Neuronal stem cell (in vitro differentiated cells): ENCODE data around the gene NOL4L.
A peak's percentile ranks its signal among the peaks of the same experiment; 100 is the strongest.

Experiments
- DNase-seq: peaks from one replicate; pipeline ENCODE4 v3.0.0-alpha.2; 2013; ENCODE audit warnings: low spot score
- H2AFZ ChIP-seq: one replicate; pipeline ENCODE4 v1.6.1; 2013; ENCODE audit warnings: mild to moderate bottlenecking, low read length, inconsistent platforms
- H2AK5ac ChIP-seq: 2 replicates; pipeline ENCODE4 v1.6.1; 2013; ENCODE audit warnings: low read depth, mild to moderate bottlenecking, inconsistent platforms, low read length, moderate library complexity, mixed read lengths
- H2BK120ac ChIP-seq: 2 replicates; pipeline ENCODE4 v1.6.1; 2013; ENCODE audit warnings: low read depth, mild to moderate bottlenecking, inconsistent platforms, low read length, moderate library complexity, mixed read lengths
- H2BK12ac ChIP-seq: one replicate; pipeline ENCODE4 v1.6.1; 2013; ENCODE audit warnings: low read length, inconsistent platforms
- H2BK15ac ChIP-seq: 2 replicates; pipeline ENCODE4 v1.6.1; 2013; ENCODE audit warnings: mild to moderate bottlenecking, low read length, inconsistent platforms, mixed read lengths
- H2BK5ac ChIP-seq: one replicate; pipeline ENCODE4 v1.6.1; 2013; ENCODE audit warnings: inconsistent platforms, mild to moderate bottlenecking, low read length, moderate library complexity
- H3K14ac ChIP-seq: one replicate; pipeline ENCODE4 v1.6.1; 2013; ENCODE audit warnings: low read length, inconsistent platforms
- H3K18ac ChIP-seq: 2 replicates; pipeline ENCODE4 v1.6.1; 2013; ENCODE audit warnings: low read length, inconsistent platforms
- H3K23ac ChIP-seq: 2 replicates; pipeline ENCODE4 v1.6.1; 2013; ENCODE audit warnings: low read depth, mild to moderate bottlenecking, mixed read lengths, low read length, inconsistent platforms; ENCODE audit not compliant: poor library complexity
- H3K27ac ChIP-seq: replicated peaks from 3 replicates; pipeline ENCODE4 v1.5.1; 2013; ENCODE audit warnings: low read length, inconsistent platforms
- H3K27me3 ChIP-seq, 3 experiments: 2 replicates each; pipeline ENCODE4 v1.6.1; 2013; ENCODE audit warnings: low read length in 3 of 3, mild to moderate bottlenecking in 2 of 3, inconsistent platforms in 1 of 3, low read depth in 1 of 3, mixed read lengths in 1 of 3, moderate library complexity in 1 of 3; ENCODE audit not compliant: control insufficient read depth in 3 of 3, insufficient read depth in 3 of 3
- H3K36me3 ChIP-seq, 2 donors: replicated peaks in 1 of 2; 2 replicates each; pipeline ENCODE4 v1.6.1; 2013; ENCODE audit warnings: low read length in 2 of 2; ENCODE audit not compliant: control insufficient read depth in 2 of 2, insufficient read depth in 2 of 2
- H3K4ac ChIP-seq: 2 replicates; pipeline ENCODE4 v1.6.1; 2013; ENCODE audit warnings: inconsistent platforms, mild to moderate bottlenecking, low read length, moderate library complexity
- H3K4me1 ChIP-seq, 2 donors: 1 replicate in 1 of 2; 2 replicates in 1 of 2; pipeline ENCODE4 v1.6.1; 2013; ENCODE audit warnings: low read length in 2 of 2, low read depth in 1 of 2; ENCODE audit not compliant: control insufficient read depth in 2 of 2, insufficient read depth in 1 of 2
- H3K4me2 ChIP-seq: one replicate; pipeline ENCODE4 v1.6.1; 2013; ENCODE audit warnings: mild to moderate bottlenecking, low read length, inconsistent platforms; ENCODE audit not compliant: insufficient read depth, poor library complexity, severe bottlenecking
- H3K4me3 ChIP-seq, 2 donors: 2 replicates each; pipeline ENCODE4 v1.5.1; 2013; ENCODE audit warnings: low read length in 2 of 2, mild to moderate bottlenecking in 2 of 2, inconsistent platforms in 1 of 2, moderate library complexity in 1 of 2
- H3K79me1 ChIP-seq: one replicate; pipeline ENCODE4 v1.6.1; 2013; ENCODE audit warnings: low read depth, mild to moderate bottlenecking, inconsistent platforms, low read length, moderate library complexity
- H3K9ac ChIP-seq: one replicate; pipeline ENCODE4 v1.6.1; 2013; ENCODE audit warnings: mild to moderate bottlenecking, low read depth, low read length, inconsistent platforms; ENCODE audit not compliant: poor library complexity
- H3K9me3 ChIP-seq, 2 donors: replicated peaks in 1 of 2; 2 replicates each; pipeline versions ENCODE3 to v1.6.1; 2013; ENCODE audit warnings: low read length in 2 of 2, mild to moderate bottlenecking in 2 of 2, inconsistent platforms in 1 of 2, low read depth in 1 of 2, mixed read lengths in 1 of 2, moderate library complexity in 1 of 2; ENCODE audit not compliant: control insufficient read depth in 2 of 2, insufficient read depth in 1 of 2
- H4K8ac ChIP-seq: one replicate; pipeline ENCODE4 v1.6.1; 2013; ENCODE audit warnings: low read depth, mild to moderate bottlenecking, inconsistent platforms, low read length, moderate library complexity
- H4K91ac ChIP-seq: one replicate; pipeline ENCODE4 v1.6.1; 2013; ENCODE audit warnings: low read length, low read depth, mild to moderate bottlenecking, inconsistent platforms; ENCODE audit not compliant: poor library complexity
- WGBS, 2 donors: extraction: QIAGEN DNeasy Blood & Tissue Kit; methylation state at CpG; one replicate each; pipeline ENCODE4 v1.1.7; 2013; ENCODE audit warnings: missing lambda C conversion rate in 2 of 2, mixed read lengths in 1 of 2; ENCODE audit not compliant: insufficient read length in 2 of 2, insufficient replicate concordance in 1 of 2; ENCODE audit errors: extremely low coverage in 2 of 2; 5-methylcytosine and 5-hydroxymethylcytosine counted together

Gene NOL4L

GRCh38 chr20:32485770-32486478, 99.2 kb downstream of the NOL4L start:
- H3K18ac ChIP-seq: no peak overlapping the region
- H3K9me3 ChIP-seq: no peaks in the 10 kb centered on the region
- no peak overlapping the region for H2BK120ac ChIP-seq
- H4K91ac ChIP-seq: no peak overlapping the region
- H3K9ac ChIP-seq: no peak overlapping the region
- H2BK12ac ChIP-seq: no peak overlapping the region
- peaks cover 1% of the 10 kb centered on the region for H3K79me1 ChIP-seq
- no peak overlapping the region for H2BK15ac ChIP-seq
- no CpG with 5 or more reads among the region's 5 CpGs for WGBS, 2 donors
- H3K14ac ChIP-seq: no peak overlapping the region
- H3K4ac ChIP-seq: no peak overlapping the region
- H3K23ac ChIP-seq: no peak overlapping the region
- H3K27me3 ChIP-seq: peaks cover 0 to 2% (median 0%) of the 10 kb centered on the region in 3 experiments
- no peak for DNase-seq
- H3K4me3 ChIP-seq: no peak overlapping the region
- no peak overlapping the region for H3K27ac ChIP-seq
- H2AFZ ChIP-seq: no peak overlapping the region
- no peak overlapping the region for H3K4me2 ChIP-seq
- H2AK5ac ChIP-seq: no peak overlapping the region
- no peak overlapping the region for H2BK5ac ChIP-seq
- H4K8ac ChIP-seq: no peak overlapping the region
- peaks cover 8 to 21% of the 10 kb centered on the region in 2 donors for H3K4me1 ChIP-seq
- H3K36me3 ChIP-seq: peaks cover 0 to 1% of the 10 kb centered on the region in 2 donors

GRCh38 chr20:32484958-32485769, 100.0 kb downstream of the NOL4L start:
- Histone ChIP-seq H3K36me3 (peaks cover 0 to 4% of the 10 kb centered on the region in 2 donors), H3K18ac (peak overlapping the region; percentile 98), H3K27ac (peak overlapping the region; percentile 54), H4K8ac (no peak overlapping the region), H3K4ac (no peak overlapping the region), H4K91ac (no peak overlapping the region), H2AK5ac (peak overlapping the region; percentile 97), H3K14ac (peak overlapping the region; percentile 74), H3K79me1 (peaks cover 7% of the 10 kb centered on the region), H3K23ac (peak overlapping the region; percentile 59), H3K9me3 (no peaks in the 10 kb centered on the region), H3K4me3 (peak overlapping the region; percentile 57 to 86), H3K9ac (peak overlapping the region; percentile 79), H2BK120ac (no peak overlapping the region), H2BK15ac (peak overlapping the region; percentile 98), H3K27me3 (peaks cover 0 to 2% (median 0%) of the 10 kb centered on the region in 3 experiments), H3K4me1 (peaks cover 15 to 29% of the 10 kb centered on the region in 2 donors), H2BK5ac (peak overlapping the region; percentile 89), H3K4me2 (peak overlapping the region; percentile 90), H2BK12ac (no peak overlapping the region), H2AFZ (peak overlapping the region; percentile 93)
- WGBS, 2 donors: no CpG with 5 or more reads among the region's 20 CpGs
- peak; percentile 59 for DNase-seq

GRCh38 chr20:32484225-32484957, 100.7 kb downstream of the NOL4L start:
- H3K27me3 ChIP-seq: peaks cover 0 to 2% (median 0%) of the 10 kb centered on the region in 3 experiments
- peak overlapping the region; percentile 93 for H2BK120ac ChIP-seq
- H3K4ac ChIP-seq: no peak overlapping the region
- no peak for DNase-seq
- peak overlapping the region; percentile 79 for H3K9ac ChIP-seq
- H2BK5ac ChIP-seq: peak overlapping the region; percentile 89
- WGBS, 2 donors: no CpG with 5 or more reads among the region's 74 CpGs
- peak overlapping the region; percentile 97 for H2AK5ac ChIP-seq
- peak overlapping the region; percentile 89 for H3K27ac ChIP-seq
- H2AFZ ChIP-seq: peak overlapping the region; percentile 93
- peak overlapping the region; percentile 98 for H2BK15ac ChIP-seq
- H3K79me1 ChIP-seq: peaks cover 11% of the 10 kb centered on the region
- H3K4me1 ChIP-seq: peaks cover 23 to 32% of the 10 kb centered on the region in 2 donors
- H3K14ac ChIP-seq: peak overlapping the region; percentile 74
- no peaks in the 10 kb centered on the region for H3K9me3 ChIP-seq
- peak overlapping the region; percentile 90 for H3K4me2 ChIP-seq
- peak overlapping the region; percentile 59 for H3K23ac ChIP-seq
- no peak overlapping the region for H4K8ac ChIP-seq
- H3K36me3 ChIP-seq: peaks cover 0 to 4% of the 10 kb centered on the region in 2 donors
- H3K18ac ChIP-seq: peak overlapping the region; percentile 98
- no peak overlapping the region for H4K91ac ChIP-seq
- H3K4me3 ChIP-seq: peak overlapping the region; percentile 57 to 86
- H2BK12ac ChIP-seq: no peak overlapping the region
